ENCODE data around the gene SRRM3. TPM values are rescaled to one million over a fixed set of nuclear protein-coding genes. Genes with fewer than 3 reads are reported as not detected.

Gene SRRM3
- total RNA-seq, 1 donor from 2014 or later, result 1.1 TPM

DNA sequence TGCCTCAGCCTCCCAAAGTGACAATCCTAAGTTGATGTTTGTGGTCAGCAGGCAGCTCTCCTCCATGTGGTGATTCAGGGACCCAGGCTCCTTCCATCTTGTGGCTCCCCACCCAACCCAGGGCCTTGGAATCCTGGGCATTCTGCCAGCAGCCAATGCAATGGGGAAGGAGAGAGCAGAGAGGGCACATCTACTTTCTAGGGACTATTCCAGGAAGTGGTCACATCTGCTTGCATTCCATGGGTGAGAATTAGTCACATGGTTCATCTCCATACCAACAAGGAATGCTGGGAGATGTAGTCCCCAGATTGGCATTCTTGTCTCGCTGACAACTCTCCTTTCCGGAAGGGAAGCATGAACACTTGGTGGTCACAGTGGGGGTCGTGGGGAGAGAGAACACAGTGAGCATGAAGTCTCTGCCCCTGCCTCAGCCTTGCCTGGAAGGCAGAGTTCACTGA lies 9.9 kb upstream of the SRRM3 start:
- Histone ChIP-seq H3K9me3 (no peaks in the 10 kb centered on the region), H3K4me1 (no peaks in the 10 kb centered on the region), H3K27ac (no peak overlapping the region), H3K27me3 (peaks cover 19% of the 10 kb centered on the region), H3K36me3 (no peaks in the 10 kb centered on the region), H3K4me3 (no peak overlapping the region)
- intact Hi-C loops (cut with DNase I), result no loop called here
- ATAC-seq (no peak), DNase-seq (no peak)
- TF ChIP-seq, protein P1, sequence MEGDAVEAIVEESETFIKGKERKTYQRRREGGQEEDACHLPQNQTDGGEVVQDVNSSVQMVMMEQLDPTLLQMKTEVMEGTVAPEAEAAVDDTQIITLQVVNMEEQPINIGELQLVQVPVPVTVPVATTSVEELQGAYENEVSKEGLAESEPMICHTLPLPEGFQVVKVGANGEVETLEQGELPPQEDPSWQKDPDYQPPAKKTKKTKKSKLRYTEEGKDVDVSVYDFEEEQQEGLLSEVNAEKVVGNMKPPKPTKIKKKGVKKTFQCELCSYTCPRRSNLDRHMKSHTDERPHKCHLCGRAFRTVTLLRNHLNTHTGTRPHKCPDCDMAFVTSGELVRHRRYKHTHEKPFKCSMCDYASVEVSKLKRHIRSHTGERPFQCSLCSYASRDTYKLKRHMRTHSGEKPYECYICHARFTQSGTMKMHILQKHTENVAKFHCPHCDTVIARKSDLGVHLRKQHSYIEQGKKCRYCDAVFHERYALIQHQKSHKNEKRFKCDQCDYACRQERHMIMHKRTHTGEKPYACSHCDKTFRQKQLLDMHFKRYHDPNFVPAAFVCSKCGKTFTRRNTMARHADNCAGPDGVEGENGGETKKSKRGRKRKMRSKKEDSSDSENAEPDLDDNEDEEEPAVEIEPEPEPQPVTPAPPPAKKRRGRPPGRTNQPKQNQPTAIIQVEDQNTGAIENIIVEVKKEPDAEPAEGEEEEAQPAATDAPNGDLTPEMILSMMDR (IDR thresholded peaks at IDR 0.05), result no peak

GRCh38 chr7:76193466-76193865 lies 8.2 kb upstream of the SRRM3 start:
- no peaks in the 10 kb centered on the region for H3K4me1 ChIP-seq
- no peak overlapping the region for H3K4me3 ChIP-seq
- H3K27ac ChIP-seq, result no peak overlapping the region
- DNase-seq (no peak), ATAC-seq (no peak)
- intact Hi-C loops (cut with DNase I), result no loop called here
- TF ChIP-seq, protein P1 (IDR thresholded peaks at IDR 0.05), result no peak
- peaks cover 19% of the 10 kb centered on the region for H3K27me3 ChIP-seq
- H3K9me3 ChIP-seq, result no peaks in the 10 kb centered on the region
- no peaks in the 10 kb centered on the region for H3K36me3 ChIP-seq

DNA sequence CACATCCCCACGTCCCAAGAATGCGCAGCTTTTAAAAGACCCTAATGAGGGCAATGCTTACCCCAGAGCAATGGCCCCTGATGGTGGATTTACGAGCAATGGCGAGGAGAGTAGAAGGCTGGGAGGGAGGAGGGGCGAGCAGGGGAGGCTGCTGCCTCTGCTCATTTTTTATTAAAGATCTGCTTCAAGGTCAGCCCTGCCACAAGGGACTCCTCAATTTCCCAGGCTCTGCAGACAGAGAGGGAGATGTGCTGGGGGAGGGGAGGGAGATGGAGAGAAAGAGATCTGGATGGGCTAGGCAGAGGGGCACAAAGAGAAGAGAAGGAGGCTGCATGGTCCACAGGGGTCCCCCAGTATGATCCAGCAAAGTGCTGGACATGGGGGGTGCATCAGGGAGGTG lies 7.8 kb upstream of the SRRM3 start:
- no peak overlapping the region for H3K4me3 ChIP-seq
- no peak for ATAC-seq

GRCh38 chr7:76196786-76197185 lies 4.9 kb upstream of the SRRM3 start:
- TF ChIP-seq, protein P1 (IDR thresholded peaks at IDR 0.05), result no peak
- H3K9me3 ChIP-seq, result no peaks in the 10 kb centered on the region
- no peak for DNase-seq
- no peak overlapping the region for H3K27ac ChIP-seq
- H3K27me3 ChIP-seq, result peaks cover 29% of the 10 kb centered on the region
- intact Hi-C loops (cut with DNase I), result no loop called here
- no peaks in the 10 kb centered on the region for H3K36me3 ChIP-seq
- H3K4me1 ChIP-seq, result no peaks in the 10 kb centered on the region
- ATAC-seq, result no peak
- H3K4me3 ChIP-seq, result no peak overlapping the region

More for the DNA sequence above, 7.8 kb upstream of the SRRM3 start:
- no peak for DNase-seq
- H3K4me1 ChIP-seq, result no peaks in the 10 kb centered on the region
- peaks cover 19% of the 10 kb centered on the region for H3K27me3 ChIP-seq
- H3K27ac ChIP-seq, result no peak overlapping the region
- TF ChIP-seq, protein P1 (IDR thresholded peaks at IDR 0.05), result no peak
- no peaks in the 10 kb centered on the region for H3K36me3 ChIP-seq
- H3K9me3 ChIP-seq, result no peaks in the 10 kb centered on the region
- intact Hi-C loops (cut with DNase I), result no loop called here

DNA sequence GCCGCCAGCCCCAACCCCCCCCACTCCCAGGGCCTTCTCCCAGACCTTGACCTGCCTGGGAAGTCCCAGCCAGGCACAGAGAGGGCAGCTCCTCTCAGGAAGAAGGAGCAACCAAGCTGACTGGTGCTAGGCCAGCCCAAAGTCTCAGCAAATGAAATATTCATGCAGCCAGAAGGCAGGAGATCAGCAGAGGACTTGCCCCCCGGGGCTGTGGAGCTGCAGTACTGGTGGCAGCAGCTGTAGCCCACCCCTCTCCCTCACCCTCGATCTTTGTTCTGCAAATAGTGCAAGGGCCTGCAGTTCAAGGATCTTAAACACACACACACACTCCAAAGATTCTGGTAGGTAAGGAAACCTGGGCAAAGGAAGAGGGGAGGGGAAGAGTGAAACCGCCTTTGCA lies 3.5 kb upstream of the SRRM3 start:
- H3K9me3 ChIP-seq, result no peaks in the 10 kb centered on the region
- TF ChIP-seq, protein P1 (IDR thresholded peaks at IDR 0.05), result no peak
- DNase-seq (no peak), ATAC-seq (no peak)
- H3K27ac ChIP-seq, result no peak overlapping the region
- H3K4me3 ChIP-seq, result no peak overlapping the region
- peaks cover 34% of the 10 kb centered on the region for H3K27me3 ChIP-seq
- no peaks in the 10 kb centered on the region for H3K4me1 ChIP-seq
- intact Hi-C loops (cut with DNase I), result no loop called here
- no peaks in the 10 kb centered on the region for H3K36me3 ChIP-seq

DNA sequence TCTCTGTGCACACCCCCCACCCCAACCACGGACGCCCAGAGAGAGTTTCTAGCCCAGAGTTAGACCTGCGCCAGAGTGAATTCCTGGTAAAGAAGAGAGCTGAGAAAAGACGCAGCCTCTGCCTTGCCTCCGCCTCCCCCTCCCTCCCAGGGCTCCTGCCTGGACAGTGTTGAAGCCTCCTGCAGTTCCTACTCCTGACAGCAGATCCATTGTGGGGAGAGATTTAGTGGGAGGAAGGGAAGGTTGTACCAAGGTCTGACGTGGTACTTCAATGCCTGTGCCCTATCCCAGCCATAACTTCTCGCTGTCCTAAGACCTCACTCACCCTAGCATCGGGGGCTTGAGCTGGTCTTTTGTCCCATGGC lies 952 bp downstream of the SRRM3 start:
- H3K9me3 ChIP-seq, result no peaks in the 10 kb centered on the region
- intact Hi-C loops (cut with DNase I), result no loop called here
- ATAC-seq, result no peak
- no peak for DNase-seq
- H3K27ac ChIP-seq, result no peak overlapping the region
- H3K4me3 ChIP-seq, result no peak overlapping the region
- TF ChIP-seq, protein P1 (IDR thresholded peaks at IDR 0.05), result no peak
- H3K27me3 ChIP-seq, result peaks cover 18% of the 10 kb centered on the region
- no peaks in the 10 kb centered on the region for H3K4me1 ChIP-seq
- no peaks in the 10 kb centered on the region for H3K36me3 ChIP-seq
